ENCODE data around the gene SHB. TPM values are rescaled to one million over a fixed set of nuclear protein-coding genes. Genes with fewer than 3 reads are reported as not detected.

The SHB gene
- polyA plus RNA-seq, 1 donor (not counting 4 experiments of a cell fraction or from before 2014, with no cell fraction given): 10.9 TPM

GRCh38 chr9:38011991-38012390 lies 57.0 kb downstream of the SHB start:
- H3K27ac ChIP-seq (ENCODE audit: control insufficient read depth, insufficient read depth, low read length): no peak overlapping the region
- no peak overlapping the region for H3K9ac ChIP-seq (ENCODE audit: control insufficient read depth, extremely low read depth, insufficient read depth, low read length)
- no peaks in the 10 kb centered on the region for H3K27me3 ChIP-seq (ENCODE audit: control insufficient read depth, extremely low read depth, insufficient read depth, low read length)
- dilution Hi-C loops (cut with MboI; ENCODE audit: extremely low pct_ligation_motif_present, low sequenced_read_pairs): no loop called here
- peaks cover 70% of the 10 kb centered on the region for H3K79me2 ChIP-seq (ENCODE audit: control insufficient read depth, insufficient read depth, low read length)
- TF ChIP-seq EZH2 (IDR thresholded peaks at IDR 0.05; ENCODE audit: low read length): no peak
- H3K9me3 ChIP-seq (ENCODE audit: control insufficient read depth, low read depth, low read length): no peaks in the 10 kb centered on the region
- H3K4me1 ChIP-seq (ENCODE audit: control insufficient read depth, extremely low read depth, insufficient read depth, low read length): peaks cover 55% of the 10 kb centered on the region
- H3K4me3 ChIP-seq (ENCODE audit: control insufficient read depth in 2 of 3, extremely low read depth in 1 of 3, insufficient read depth in 2 of 3, low read depth in 1 of 3, low read length in 3 of 3): no peak overlapping the region
- H3K36me3 ChIP-seq (ENCODE audit: control insufficient read depth in 2 of 2, extremely low read depth in 1 of 2, insufficient read depth in 2 of 2, low read length in 2 of 2): peaks cover 20 to 33% of the 10 kb centered on the region in 2 experiments
- no peaks in the 10 kb centered on the region for H4K20me1 ChIP-seq (ENCODE audit: control insufficient read depth, extremely low read depth, insufficient read depth, low read length)
- FAIRE-seq (no peak), DNase-seq (ENCODE audit: low read depth, low spot score) (no peak)
- H3K4me2 ChIP-seq (ENCODE audit: control insufficient read depth, extremely low read depth, insufficient read depth, low read depth, low read length): no peak overlapping the region
- no peak overlapping the region for H2AFZ ChIP-seq (ENCODE audit: control insufficient read depth, low read length)
- H3K9me1 ChIP-seq (ENCODE audit: control insufficient read depth, extremely low read depth, insufficient read depth, low read length): no peaks in the 10 kb centered on the region

- dilution Hi-C loops (cut with MboI; ENCODE audit: extremely low pct_ligation_motif_present, low sequenced_read_pairs): no loop called here
- Histone ChIP-seq H3K9ac (ENCODE audit: control insufficient read depth, extremely low read depth, insufficient read depth, low read length) (no peak overlapping the region), H3K79me2 (ENCODE audit: control insufficient read depth, insufficient read depth, low read length) (peaks cover 68% of the 10 kb centered on the region), H3K9me1 (ENCODE audit: control insufficient read depth, extremely low read depth, insufficient read depth, low read length) (peaks cover 2% of the 10 kb centered on the region), H3K4me1 (ENCODE audit: control insufficient read depth, extremely low read depth, insufficient read depth, low read length) (peaks cover 55% of the 10 kb centered on the region), H2AFZ (ENCODE audit: control insufficient read depth, low read length) (no peak overlapping the region), H3K9me3 (ENCODE audit: control insufficient read depth, low read depth, low read length) (no peaks in the 10 kb centered on the region), H3K4me2 (ENCODE audit: control insufficient read depth, extremely low read depth, insufficient read depth, low read depth, low read length) (no peak overlapping the region), H3K4me3 (ENCODE audit: control insufficient read depth in 2 of 3, extremely low read depth in 1 of 3, insufficient read depth in 2 of 3, low read depth in 1 of 3, low read length in 3 of 3) (no peak overlapping the region), H4K20me1 (ENCODE audit: control insufficient read depth, extremely low read depth, insufficient read depth, low read length) (no peaks in the 10 kb centered on the region), H3K36me3 (ENCODE audit: control insufficient read depth in 2 of 2, extremely low read depth in 1 of 2, insufficient read depth in 2 of 2, low read length in 2 of 2) (peaks cover 20 to 32% of the 10 kb centered on the region in 2 experiments), H3K27ac (ENCODE audit: control insufficient read depth, insufficient read depth, low read length) (peak overlapping the region; percentile 6), H3K27me3 (ENCODE audit: control insufficient read depth, extremely low read depth, insufficient read depth, low read length) (no peaks in the 10 kb centered on the region)
- FAIRE-seq (peak; percentile 23), DNase-seq (ENCODE audit: low read depth, low spot score) (no peak)
- TF ChIP-seq CTCF (optimal IDR thresholded peaks at IDR 0.05 in 1 of 3, IDR thresholded peaks at IDR 0.05 in 1 of 3, conservative IDR thresholded peaks at IDR 0.05 in 1 of 3; ENCODE audit: extremely low read depth in 1 of 3, insufficient read depth in 2 of 3, low read length in 3 of 3) (no peak), EZH2 (IDR thresholded peaks at IDR 0.05; ENCODE audit: low read length) (no peak)
Observed at GRCh38 chr9:38010918-38011704, 57.9 kb downstream of the SHB start.
